ENCODE measurements around the gene B3GALT6. TPM values are rescaled to one million over a fixed set of nuclear protein-coding genes. Genes with fewer than 3 reads are reported as not detected.

Gene B3GALT6
- total and polyA plus RNA-seq, 12 donors = 7.3 to 16.2 (median 9.1) TPM

GRCh38 chr1:1183833-1184775, 47.9 kb upstream of the B3GALT6 start:
- peaks cover 0 to 21% (median 7%) of the 10 kb centered on the region in 9 donors for H3K4me1 ChIP-seq
- H3K4me3 ChIP-seq = no peak overlapping the region
- peak in 1 of 2 donors; percentile 5 for DNase-seq
- H3K36me3 ChIP-seq = no peaks in the 10 kb centered on the region
- peaks cover 0 to 21% (median 12%) of the 10 kb centered on the region in 7 donors for H3K27me3 ChIP-seq
- no peaks in the 10 kb centered on the region for H3K9me3 ChIP-seq
- no peak for TF ChIP-seq CTCF (IDR thresholded peaks at IDR 0.05)
- peak in 1 of 8 donors; percentile 26 for ATAC-seq
- intact Hi-C loops (cut with DNase I) = no loop called here
- 82 to 87% methylated on average over 32 of the region's 33 CpGs for WGBS, 2 donors
- no peak overlapping the region for H3K27ac ChIP-seq

GRCh38 chr1:1185101-1185765, 46.8 kb upstream of the B3GALT6 start:
- Histone ChIP-seq H3K27ac (no peak overlapping the region), H3K4me3 (no peak overlapping the region), H3K4me1 (peaks cover 0 to 21% (median 7%) of the 10 kb centered on the region in 9 donors), H3K36me3 (no peaks in the 10 kb centered on the region), H3K9me3 (no peaks in the 10 kb centered on the region), H3K27me3 (peaks cover 0 to 12% (median under 1%) of the 10 kb centered on the region in 7 donors)
- ATAC-seq (peak in 1 of 8 donors; percentile 8), DNase-seq (no peak)
- intact Hi-C loops (cut with DNase I) = no loop called here
- 76 to 86% methylated on average over 30 to 31 of the region's 31 CpGs for WGBS, 2 donors
- no peak for TF ChIP-seq CTCF (IDR thresholded peaks at IDR 0.05)

- intact Hi-C loops (cut with DNase I) = no loop called here
- peaks cover 0 to 7% (median 0%) of the 10 kb centered on the region in 11 donors for H3K9me3 ChIP-seq
- H3K4me3 ChIP-seq = no peak overlapping the region
- H3K36me3 ChIP-seq = no peaks in the 10 kb centered on the region
- no peak for DNase-seq
- peaks cover 0 to 2% (median 0%) of the 10 kb centered on the region in 7 donors for H3K27me3 ChIP-seq
- no peak overlapping the region for H3K27ac ChIP-seq
- no peak for TF ChIP-seq CTCF (IDR thresholded peaks at IDR 0.05)
- peaks cover 0 to 11% (median 3%) of the 10 kb centered on the region in 9 donors for H3K4me1 ChIP-seq
- ATAC-seq = peak in 1 of 8 donors; percentile 62
These were observed 44.1 kb upstream of the B3GALT6 start for GRCh38 chr1:1187938-1188337.

GRCh38 chr1:1189111-1189510, 42.9 kb upstream of the B3GALT6 start:
- no peaks in the 10 kb centered on the region for H3K36me3 ChIP-seq
- H3K4me3 ChIP-seq = no peak overlapping the region
- H3K27me3 ChIP-seq = no peaks in the 10 kb centered on the region
- TF ChIP-seq CTCF (IDR thresholded peaks at IDR 0.05) = no peak
- DNase-seq (no peak), ATAC-seq (no peak)
- no peak overlapping the region for H3K27ac ChIP-seq
- H3K4me1 ChIP-seq = no peaks in the 10 kb centered on the region
- intact Hi-C loops (cut with DNase I) = no loop called here
- WGBS, 2 donors = 69 to 84% methylated on average over 5 of the region's 5 CpGs
- peaks cover 0 to 10% (median 0%) of the 10 kb centered on the region in 11 donors for H3K9me3 ChIP-seq
